ENCODE results near the gene DR1.

The DR1 gene

DNA sequence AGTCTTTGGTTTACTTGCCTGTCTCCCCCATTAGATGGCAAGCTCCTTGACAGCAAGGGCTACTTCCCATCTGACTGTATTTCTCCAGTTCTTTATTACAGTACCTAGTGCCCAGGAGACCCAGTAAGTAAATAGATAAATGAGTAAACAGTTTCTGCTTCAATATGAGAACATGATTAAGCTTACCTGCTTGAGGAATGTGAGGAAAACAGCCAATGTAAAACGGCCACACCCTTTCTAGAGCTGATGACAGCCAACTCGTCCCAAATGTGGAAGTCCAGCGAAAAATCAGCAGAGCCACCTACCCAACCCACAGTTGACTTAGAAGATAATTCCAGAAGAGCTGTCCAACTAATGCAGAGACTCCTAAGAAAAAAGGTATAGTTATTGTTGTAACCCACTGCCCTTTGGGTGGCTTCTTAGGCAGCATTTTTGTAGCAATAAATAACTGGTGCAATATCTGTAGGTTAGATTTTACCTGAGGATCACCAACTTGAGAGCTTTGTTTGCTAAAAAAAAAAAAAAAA is 6.5 kb upstream of the DR1 start:
- peaks cover 7 to 11% of the 10 kb centered on the region in 2 donors for H3K36me3 ChIP-seq (ENCODE audit: control insufficient read depth in 2 of 2, insufficient read depth in 2 of 2, low read length in 2 of 2)
- no peaks in the 10 kb centered on the region for H3K27me3 ChIP-seq (ENCODE audit: control insufficient read depth in 2 of 2, insufficient read depth in 2 of 2, low read length in 2 of 2)
- H3K9me3 ChIP-seq (ENCODE audit: control insufficient read depth in 2 of 2, low read length in 2 of 2) = no peaks in the 10 kb centered on the region
- H3K4me3 ChIP-seq (ENCODE audit: low read length in 2 of 2) = no peak overlapping the region
- peaks cover 0 to under 1% of the 10 kb centered on the region in 2 donors for H3K4me1 ChIP-seq (ENCODE audit: control insufficient read depth in 2 of 2, insufficient read depth in 2 of 2, low read length in 2 of 2)
- H3K9ac ChIP-seq (ENCODE audit: low read depth in 1 of 2, low read length in 2 of 2) = no peak overlapping the region
- H3K27ac ChIP-seq (ENCODE audit: low read depth in 2 of 2, low read length in 2 of 2) = no peak overlapping the region

DNA sequence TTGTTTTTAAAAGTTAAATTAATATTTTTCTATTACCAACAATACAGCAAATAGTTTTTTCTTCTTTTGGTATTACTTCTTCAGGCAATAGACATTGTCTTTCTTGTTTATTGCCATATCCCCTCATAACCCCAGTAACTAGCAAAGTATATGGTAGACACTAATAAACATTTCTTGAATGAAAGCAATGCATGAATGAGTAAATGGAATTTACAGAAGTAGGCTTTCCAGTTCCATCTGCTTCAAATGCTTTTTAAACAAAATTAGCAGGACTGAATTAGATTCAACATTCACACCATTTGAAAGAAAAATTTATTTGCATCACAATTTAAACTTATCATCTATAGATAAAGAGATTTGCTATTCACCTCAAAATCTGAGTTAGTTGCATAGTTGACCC is 5.6 kb upstream of the DR1 start:
- Histone ChIP-seq H3K36me3 (ENCODE audit: control insufficient read depth in 2 of 2, insufficient read depth in 2 of 2, low read length in 2 of 2) (peaks cover 7 to 11% of the 10 kb centered on the region in 2 donors), H3K27ac (ENCODE audit: low read depth in 2 of 2, low read length in 2 of 2) (no peak overlapping the region), H3K27me3 (ENCODE audit: control insufficient read depth in 2 of 2, insufficient read depth in 2 of 2, low read length in 2 of 2) (no peaks in the 10 kb centered on the region), H3K9me3 (ENCODE audit: control insufficient read depth in 2 of 2, low read length in 2 of 2) (no peaks in the 10 kb centered on the region), H3K4me3 (ENCODE audit: low read length in 2 of 2) (no peak overlapping the region), H3K9ac (ENCODE audit: low read depth in 1 of 2, low read length in 2 of 2) (no peak overlapping the region), H3K4me1 (ENCODE audit: control insufficient read depth in 2 of 2, insufficient read depth in 2 of 2, low read length in 2 of 2) (peaks cover 0 to 7% of the 10 kb centered on the region in 2 donors)

DNA sequence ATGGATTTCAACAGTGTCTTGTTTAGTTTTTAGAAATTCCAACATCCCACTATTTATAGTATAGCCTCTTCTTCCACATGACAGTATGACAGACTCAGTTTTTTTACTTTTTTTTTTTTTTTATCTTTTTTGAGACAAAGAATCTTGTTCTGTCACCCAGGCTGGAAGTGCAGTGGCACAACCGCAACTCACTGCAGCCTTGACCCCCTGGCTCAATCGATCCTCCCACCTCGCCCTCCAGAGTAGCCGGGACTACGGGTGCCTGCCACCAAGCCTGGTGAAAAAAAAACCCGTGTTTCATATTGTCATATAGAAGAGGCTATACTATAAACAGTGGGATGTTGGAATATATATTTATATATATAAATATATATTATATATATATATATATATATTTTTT is 1.2 kb upstream of the DR1 start:
- Histone ChIP-seq H3K27ac (ENCODE audit: low read depth in 2 of 2, low read length in 2 of 2) (no peak overlapping the region), H3K9ac (ENCODE audit: low read depth in 1 of 2, low read length in 2 of 2) (no peak overlapping the region), H3K36me3 (ENCODE audit: control insufficient read depth in 2 of 2, insufficient read depth in 2 of 2, low read length in 2 of 2) (no peaks in the 10 kb centered on the region), H3K27me3 (ENCODE audit: control insufficient read depth in 2 of 2, insufficient read depth in 2 of 2, low read length in 2 of 2) (no peaks in the 10 kb centered on the region), H3K9me3 (ENCODE audit: control insufficient read depth in 2 of 2, low read length in 2 of 2) (no peaks in the 10 kb centered on the region), H3K4me3 (ENCODE audit: low read length in 2 of 2) (no peak overlapping the region), H3K4me1 (ENCODE audit: control insufficient read depth in 2 of 2, insufficient read depth in 2 of 2, low read length in 2 of 2) (peaks cover 9 to 22% of the 10 kb centered on the region in 2 donors)

DNA sequence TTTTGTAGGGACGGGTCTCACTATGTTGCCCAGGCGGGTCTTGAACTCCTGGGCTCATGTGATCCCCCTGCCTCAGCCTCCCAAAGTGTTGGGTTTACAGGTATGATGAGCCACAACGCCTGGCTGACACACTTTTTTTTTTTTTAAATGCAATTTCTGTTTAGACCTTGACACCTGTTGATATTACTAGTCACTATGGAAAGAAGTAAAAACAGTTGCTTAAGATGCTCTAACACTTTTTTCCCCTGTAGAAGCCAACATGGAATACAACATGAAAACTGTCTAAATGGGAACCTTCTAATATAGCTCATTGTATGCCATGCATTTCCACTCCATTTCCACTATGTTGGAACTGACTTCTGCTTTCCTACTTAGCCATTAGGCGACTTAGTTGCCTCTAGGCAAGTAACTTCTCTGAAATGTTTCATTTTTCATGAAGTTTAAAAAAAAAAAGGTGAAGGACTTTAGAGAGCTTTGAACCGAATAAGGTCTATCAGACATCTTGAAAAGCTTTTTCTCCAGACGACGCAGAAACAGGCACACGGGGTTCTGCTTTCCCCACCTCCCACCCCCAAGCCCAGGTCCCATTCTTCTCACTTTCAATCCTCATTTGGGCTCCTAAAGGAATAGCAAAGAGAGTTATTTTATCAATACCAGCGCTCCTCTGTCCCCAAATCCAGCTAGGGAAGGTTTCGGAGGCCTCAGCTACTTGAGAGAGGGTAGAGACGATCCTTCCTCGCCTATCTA is 648 bp upstream of the DR1 start:
- peak overlapping the region; percentile 97 to 98 for H3K27ac ChIP-seq (ENCODE audit: low read depth in 2 of 2, low read length in 2 of 2)
- no peaks in the 10 kb centered on the region for H3K36me3 ChIP-seq (ENCODE audit: control insufficient read depth in 2 of 2, insufficient read depth in 2 of 2, low read length in 2 of 2)
- H3K9me3 ChIP-seq (ENCODE audit: control insufficient read depth in 2 of 2, low read length in 2 of 2) = no peaks in the 10 kb centered on the region
- H3K9ac ChIP-seq (ENCODE audit: low read depth in 1 of 2, low read length in 2 of 2) = peak overlapping the region; percentile 88 to 96
- peaks cover 12 to 22% of the 10 kb centered on the region in 2 donors for H3K4me1 ChIP-seq (ENCODE audit: control insufficient read depth in 2 of 2, insufficient read depth in 2 of 2, low read length in 2 of 2)
- no peaks in the 10 kb centered on the region for H3K27me3 ChIP-seq (ENCODE audit: control insufficient read depth in 2 of 2, insufficient read depth in 2 of 2, low read length in 2 of 2)
- H3K4me3 ChIP-seq (ENCODE audit: low read length in 2 of 2) = peak overlapping the region; percentile 93 to 97

DNA sequence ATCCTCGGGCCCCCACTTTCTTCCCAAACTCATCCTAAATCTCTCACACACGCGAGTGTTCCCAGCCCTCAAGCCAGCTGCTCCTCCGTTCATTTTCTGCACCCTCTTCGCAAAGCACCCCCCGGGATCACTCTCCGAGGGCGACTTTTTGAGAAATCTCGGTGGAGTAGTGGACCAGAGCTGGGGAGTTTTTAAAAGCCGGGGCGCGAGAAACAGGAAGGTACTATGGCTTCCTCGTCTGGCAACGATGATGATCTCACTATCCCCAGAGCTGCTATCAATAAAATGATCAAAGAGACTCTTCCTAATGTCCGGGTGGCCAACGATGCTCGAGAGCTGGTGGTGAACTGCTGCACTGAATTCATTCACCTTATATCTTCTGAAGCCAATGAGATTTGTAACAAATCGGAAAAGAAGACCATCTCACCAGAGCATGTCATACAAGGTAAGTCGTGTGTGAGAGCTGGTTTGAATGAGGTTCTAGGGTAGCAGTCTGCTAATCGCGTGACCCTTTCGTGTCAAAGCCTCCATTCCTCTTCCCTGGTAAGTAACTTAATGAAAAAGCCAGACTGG is 800 bp downstream of the DR1 start:
- peak overlapping the region; percentile 88 to 96 for H3K9ac ChIP-seq (ENCODE audit: low read depth in 1 of 2, low read length in 2 of 2)
- peak overlapping the region; percentile 93 to 97 for H3K4me3 ChIP-seq (ENCODE audit: low read length in 2 of 2)
- H3K9me3 ChIP-seq (ENCODE audit: control insufficient read depth in 2 of 2, low read length in 2 of 2) = no peaks in the 10 kb centered on the region
- peak overlapping the region; percentile 97 to 98 for H3K27ac ChIP-seq (ENCODE audit: low read depth in 2 of 2, low read length in 2 of 2)
- peaks cover 12 to 24% of the 10 kb centered on the region in 2 donors for H3K4me1 ChIP-seq (ENCODE audit: control insufficient read depth in 2 of 2, insufficient read depth in 2 of 2, low read length in 2 of 2)
- H3K36me3 ChIP-seq (ENCODE audit: control insufficient read depth in 2 of 2, insufficient read depth in 2 of 2, low read length in 2 of 2) = no peaks in the 10 kb centered on the region
- H3K27me3 ChIP-seq (ENCODE audit: control insufficient read depth in 2 of 2, insufficient read depth in 2 of 2, low read length in 2 of 2) = no peaks in the 10 kb centered on the region

DNA sequence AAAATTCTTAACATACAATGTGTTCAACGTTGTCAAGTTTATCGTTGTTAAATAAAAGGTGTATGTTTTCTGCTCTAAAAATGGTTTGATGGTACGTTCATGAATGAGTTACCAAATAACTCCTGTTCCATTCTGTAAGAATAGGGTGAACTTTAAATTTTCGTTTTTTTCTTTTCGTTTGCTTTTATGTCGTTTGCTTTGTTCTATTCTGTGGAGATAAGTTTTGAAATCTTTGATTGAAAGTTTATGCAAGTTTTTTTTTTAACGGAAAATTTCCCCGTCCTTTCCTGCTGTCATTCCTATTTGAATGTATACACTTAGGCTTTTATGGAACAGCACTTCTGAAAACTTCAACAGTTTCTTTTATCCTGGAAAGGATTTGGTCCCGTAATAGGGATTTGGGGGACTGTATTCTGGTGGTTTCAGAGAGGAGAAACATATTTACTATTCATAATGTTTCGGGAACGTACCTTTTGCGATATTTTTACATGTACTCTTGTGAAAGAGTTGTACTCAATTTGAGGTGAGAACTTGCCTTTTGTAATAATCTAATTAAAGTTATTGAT is 1.7 kb downstream of the DR1 start:
- Histone ChIP-seq H3K9me3 (ENCODE audit: control insufficient read depth in 2 of 2, low read length in 2 of 2) (no peaks in the 10 kb centered on the region), H3K36me3 (ENCODE audit: control insufficient read depth in 2 of 2, insufficient read depth in 2 of 2, low read length in 2 of 2) (no peaks in the 10 kb centered on the region), H3K4me1 (ENCODE audit: control insufficient read depth in 2 of 2, insufficient read depth in 2 of 2, low read length in 2 of 2) (peaks cover 12 to 24% of the 10 kb centered on the region in 2 donors), H3K27me3 (ENCODE audit: control insufficient read depth in 2 of 2, insufficient read depth in 2 of 2, low read length in 2 of 2) (no peaks in the 10 kb centered on the region), H3K9ac (ENCODE audit: low read depth in 1 of 2, low read length in 2 of 2) (peak overlapping the region; percentile 88 to 96), H3K27ac (ENCODE audit: low read depth in 2 of 2, low read length in 2 of 2) (no peak overlapping the region), H3K4me3 (ENCODE audit: low read length in 2 of 2) (peak overlapping the region; percentile 93 to 97)

DNA sequence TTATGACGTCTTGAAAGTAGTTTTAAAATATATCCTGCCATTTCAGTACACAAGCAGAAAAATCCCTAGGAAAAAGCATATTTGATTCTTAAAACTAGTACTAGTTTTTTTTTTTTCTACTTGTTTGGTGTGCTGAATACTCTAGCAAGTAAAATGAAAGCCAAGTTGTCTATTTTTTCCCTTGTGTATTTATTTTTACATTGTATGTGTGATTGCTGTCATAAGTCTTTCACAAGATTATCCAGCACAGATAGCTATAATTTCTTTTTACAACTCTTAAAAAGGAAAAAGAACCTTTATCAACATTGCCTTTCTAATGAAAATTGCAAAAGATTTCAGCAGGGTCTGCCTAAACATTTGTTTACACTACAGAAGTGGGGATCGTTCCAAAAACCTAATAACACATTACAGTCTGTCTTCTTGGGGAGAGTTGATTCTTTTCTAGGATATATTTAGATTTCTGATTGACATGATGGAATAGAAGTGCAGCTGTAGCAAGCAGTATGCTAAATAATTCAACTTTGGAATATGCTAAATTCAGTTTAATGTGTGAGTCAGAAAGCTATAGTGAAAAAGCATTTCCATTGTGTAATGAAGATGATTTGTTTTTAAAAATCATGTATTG is 2.5 kb downstream of the DR1 start:
- Histone ChIP-seq H3K9ac (ENCODE audit: low read depth in 1 of 2, low read length in 2 of 2) (peak overlapping the region; percentile 52 to 88), H3K27me3 (ENCODE audit: control insufficient read depth in 2 of 2, insufficient read depth in 2 of 2, low read length in 2 of 2) (no peaks in the 10 kb centered on the region), H3K36me3 (ENCODE audit: control insufficient read depth in 2 of 2, insufficient read depth in 2 of 2, low read length in 2 of 2) (peaks cover 0 to 3% of the 10 kb centered on the region in 2 donors), H3K9me3 (ENCODE audit: control insufficient read depth in 2 of 2, low read length in 2 of 2) (no peaks in the 10 kb centered on the region), H3K4me1 (ENCODE audit: control insufficient read depth in 2 of 2, insufficient read depth in 2 of 2, low read length in 2 of 2) (peaks cover 12 to 24% of the 10 kb centered on the region in 2 donors), H3K27ac (ENCODE audit: low read depth in 2 of 2, low read length in 2 of 2) (no peak overlapping the region), H3K4me3 (ENCODE audit: low read length in 2 of 2) (peak overlapping the region; percentile 93 to 97)

DNA sequence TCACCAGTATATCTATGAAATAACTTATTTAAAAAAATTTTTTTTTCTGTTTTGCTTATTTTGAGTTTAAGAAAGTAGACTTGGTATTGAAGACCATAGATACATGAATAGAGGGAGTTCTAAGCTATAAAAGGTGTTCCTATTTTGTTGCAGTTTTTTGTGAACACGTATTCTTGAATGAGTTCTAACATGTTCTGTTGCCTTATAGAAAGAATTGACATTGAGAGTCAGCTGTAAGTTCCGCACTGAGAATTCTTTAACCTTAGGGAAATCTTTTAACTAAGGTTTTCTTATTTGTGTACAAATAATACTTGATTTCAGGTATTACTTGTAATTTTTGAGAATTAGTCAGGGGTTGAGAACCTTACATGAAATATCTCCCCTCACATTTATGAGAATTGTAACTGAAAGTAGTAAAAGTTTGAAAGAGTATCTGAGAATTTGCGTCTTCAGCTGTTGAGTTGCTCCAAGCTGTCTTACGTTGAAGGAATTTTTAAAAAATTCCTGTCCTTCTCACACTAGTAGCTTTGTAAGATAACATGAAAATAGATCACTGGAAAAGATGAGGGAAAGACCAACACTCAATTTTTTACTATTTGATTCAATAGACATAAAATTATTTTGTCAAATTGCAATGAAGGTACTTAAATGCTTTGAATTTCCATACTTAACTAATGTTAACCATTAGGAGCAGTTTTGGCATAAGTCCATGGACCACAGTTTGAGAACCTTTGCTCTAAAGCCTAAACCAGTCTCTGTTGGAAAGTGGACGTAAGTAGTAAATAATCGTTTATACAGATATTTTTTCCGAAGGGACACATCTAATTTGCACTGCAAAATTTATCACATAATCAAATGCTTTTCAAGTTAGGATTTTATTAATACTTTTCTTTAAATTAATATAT is 3.8 kb downstream of the DR1 start:
- Histone ChIP-seq H3K9me3 (ENCODE audit: control insufficient read depth in 2 of 2, low read length in 2 of 2) (no peaks in the 10 kb centered on the region), H3K27ac (ENCODE audit: low read depth in 2 of 2, low read length in 2 of 2) (no peak overlapping the region), H3K9ac (ENCODE audit: low read depth in 1 of 2, low read length in 2 of 2) (no peak overlapping the region), H3K36me3 (ENCODE audit: control insufficient read depth in 2 of 2, insufficient read depth in 2 of 2, low read length in 2 of 2) (peaks cover 7 to 8% of the 10 kb centered on the region in 2 donors), H3K4me3 (ENCODE audit: low read length in 2 of 2) (peak overlapping the region in 1 of 2 donors; percentile 97), H3K4me1 (ENCODE audit: control insufficient read depth in 2 of 2, insufficient read depth in 2 of 2, low read length in 2 of 2) (peaks cover 12 to 21% of the 10 kb centered on the region in 2 donors), H3K27me3 (ENCODE audit: control insufficient read depth in 2 of 2, insufficient read depth in 2 of 2, low read length in 2 of 2) (no peaks in the 10 kb centered on the region)

DNA sequence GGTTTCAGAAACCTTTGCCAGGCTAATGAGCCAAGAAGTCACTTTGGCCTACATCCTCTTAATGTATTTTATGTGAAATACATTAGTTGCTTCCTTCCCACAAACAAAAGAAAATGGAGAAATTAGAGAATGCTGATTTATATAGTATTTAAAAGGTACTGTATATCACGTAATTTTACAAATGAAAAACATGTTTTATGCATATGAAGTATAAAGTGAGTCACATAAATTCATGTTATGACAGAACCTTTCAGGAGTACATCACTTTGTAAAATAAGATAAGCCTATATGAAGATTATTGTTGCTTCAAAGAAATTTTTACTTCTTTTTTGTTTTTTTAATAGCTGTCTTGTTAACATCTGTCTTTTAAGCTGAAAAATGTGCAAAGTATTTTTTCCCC is 4.6 kb downstream of the DR1 start:
- no peak overlapping the region for H3K27ac ChIP-seq (ENCODE audit: low read depth in 2 of 2, low read length in 2 of 2)
- peaks cover 10 to 16% of the 10 kb centered on the region in 2 donors for H3K36me3 ChIP-seq (ENCODE audit: control insufficient read depth in 2 of 2, insufficient read depth in 2 of 2, low read length in 2 of 2)
- H3K9ac ChIP-seq (ENCODE audit: low read depth in 1 of 2, low read length in 2 of 2) = no peak overlapping the region
- no peaks in the 10 kb centered on the region for H3K27me3 ChIP-seq (ENCODE audit: control insufficient read depth in 2 of 2, insufficient read depth in 2 of 2, low read length in 2 of 2)
- H3K9me3 ChIP-seq (ENCODE audit: control insufficient read depth in 2 of 2, low read length in 2 of 2) = no peaks in the 10 kb centered on the region
- peaks cover 12 to 17% of the 10 kb centered on the region in 2 donors for H3K4me1 ChIP-seq (ENCODE audit: control insufficient read depth in 2 of 2, insufficient read depth in 2 of 2, low read length in 2 of 2)
- H3K4me3 ChIP-seq (ENCODE audit: low read length in 2 of 2) = no peak overlapping the region
